ENCODE results near the gene ST6GAL2.

Gene ST6GAL2

GRCh38 chr2:106827158-106827557, 58.8 kb downstream of the ST6GAL2 start:
- no peak for DNase-seq (ENCODE audit: low read depth, low spot score)
- POLR2A ChIA-PET: no interaction called here
- H3K4me3 ChIP-seq (ENCODE audit: low read depth, low read length): no peak overlapping the region
- CTCF ChIA-PET: no interaction called here
- no peak for TF ChIP-seq CTCF (IDR thresholded peaks at IDR 0.05; ENCODE audit: insufficient read depth, low read length, missing control alignments)

GRCh38 chr2:106825161-106825560, 60.8 kb downstream of the ST6GAL2 start:
- POLR2A ChIA-PET: no interaction called here
- no peak for TF ChIP-seq CTCF (IDR thresholded peaks at IDR 0.05; ENCODE audit: insufficient read depth, low read length, missing control alignments)
- CTCF ChIA-PET: no interaction called here
- no peak for DNase-seq (ENCODE audit: low read depth, low spot score)
- H3K4me3 ChIP-seq (ENCODE audit: low read depth, low read length): no peak overlapping the region

GRCh38 chr2:106816974-106817373, 69.0 kb downstream of the ST6GAL2 start:
- no peak for DNase-seq (ENCODE audit: low read depth, low spot score)
- POLR2A ChIA-PET: no interaction called here
- CTCF ChIA-PET: no interaction called here

GRCh38 chr2:106812841-106813240, 73.1 kb downstream of the ST6GAL2 start:
- no peak overlapping the region for H3K4me3 ChIP-seq (ENCODE audit: low read depth, low read length)
- ChIA-PET POLR2A (no interaction called here), CTCF (no interaction called here)
- no peak for TF ChIP-seq CTCF (IDR thresholded peaks at IDR 0.05; ENCODE audit: insufficient read depth, low read length, missing control alignments)
- DNase-seq (ENCODE audit: low read depth, low spot score): no peak

More at GRCh38 chr2:106816974-106817373, 69.0 kb downstream of the ST6GAL2 start:
- H3K4me3 ChIP-seq (ENCODE audit: low read depth, low read length): no peak overlapping the region
- no peak for TF ChIP-seq CTCF (IDR thresholded peaks at IDR 0.05; ENCODE audit: insufficient read depth, low read length, missing control alignments)

- ChIA-PET CTCF (no interaction called here), POLR2A (no interaction called here)
- DNase-seq (ENCODE audit: low read depth, low spot score): no peak
- TF ChIP-seq CTCF (IDR thresholded peaks at IDR 0.05; ENCODE audit: insufficient read depth, low read length, missing control alignments): no peak
- no peak overlapping the region for H3K4me3 ChIP-seq (ENCODE audit: low read depth, low read length)
Measured at GRCh38 chr2:106812383-106812782, 73.6 kb downstream of the ST6GAL2 start.

DNA sequence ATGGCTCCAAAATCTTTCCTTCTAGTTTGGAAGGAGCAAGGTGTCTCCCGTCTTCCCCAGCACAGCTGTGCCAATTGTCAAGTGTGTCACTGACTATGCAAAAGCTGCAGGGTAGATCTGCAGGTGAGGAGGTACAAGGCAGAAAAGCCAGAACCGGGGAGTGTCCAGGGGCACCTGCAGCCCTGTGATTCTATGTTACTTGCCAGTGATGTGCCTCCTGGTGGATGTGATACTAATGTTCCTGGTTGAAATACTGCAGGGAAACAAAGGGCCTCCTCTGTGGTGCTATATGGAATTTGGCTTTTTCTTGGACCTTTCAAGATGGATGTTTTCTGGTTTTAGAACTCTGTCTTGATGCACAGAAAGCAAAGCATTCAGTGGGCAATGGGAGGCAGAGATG, 80.3 kb downstream of the ST6GAL2 start:
- ChIA-PET CTCF (no interaction called here), POLR2A (no interaction called here)
- TF ChIP-seq CTCF (IDR thresholded peaks at IDR 0.05; ENCODE audit: insufficient read depth, low read length, missing control alignments): no peak
- no peak overlapping the region for H3K4me3 ChIP-seq (ENCODE audit: low read depth, low read length)
- no peak for DNase-seq (ENCODE audit: low read depth, low spot score)

Data from AG04449 (cell line).